Sigmoid colon (tissue), 3 donors: Measurements from ENCODE around the gene PAFAH1B2.

Source experiments
- CTCF ChIP-seq, 4 experiments: fragments of 450-650 bp in 3 of 4; fragments of 200-600 bp in 1 of 4; IDR thresholded peaks; one replicate each; pipeline ENCODE4 v1.5.1; 2016 to 2019; ENCODE audit warnings: antibody characterized with exemption in 4 of 4, mild to moderate bottlenecking in 3 of 4, moderate library complexity in 2 of 4
- POLR2A ChIP-seq, 2 donors: fragments of 450-650 bp; IDR thresholded peaks; one replicate each; pipeline ENCODE4 v1.6.1; 2016; ENCODE audit warnings: antibody characterized with exemption in 2 of 2, mild to moderate bottlenecking in 2 of 2, moderate library complexity in 2 of 2

DNA sequence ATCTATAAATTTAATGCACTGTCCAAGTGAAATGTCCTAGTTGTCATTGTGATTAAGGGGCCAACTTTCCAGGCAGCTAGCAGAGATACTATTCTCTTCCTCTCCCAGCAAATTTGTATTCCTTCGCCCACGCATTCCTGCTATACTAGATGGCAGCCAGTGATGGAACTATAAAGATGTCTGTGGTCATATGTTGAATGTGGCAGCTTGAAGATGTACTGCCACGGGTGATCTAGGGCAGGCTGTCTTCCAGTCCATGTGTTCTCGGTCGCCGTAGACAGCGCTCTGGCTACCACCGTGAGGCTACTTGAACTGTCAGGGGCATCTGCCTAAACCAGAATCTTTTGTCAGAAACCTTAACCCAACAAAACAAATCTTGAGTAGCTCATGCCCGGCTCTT is 26.1 kb downstream of the PAFAH1B2 start:
- TF ChIP-seq CTCF (IDR thresholded peaks at IDR 0.05) (no peak), POLR2A (IDR thresholded peaks at IDR 0.05) (no peak)
